HUDEP-2 (cell line): ENCODE measurements around the gene SPATA2L.

Experiments used
- DNase-seq, 76 experiments: peaks; one replicate each; lab custom pipeline; 2025; ENCODE audit not compliant: unreplicated experiment in 76 of 76; lab: John Stamatoyannopoulos, UW

Gene SPATA2L

GRCh38 chr16:89701425-89702406 is at the start of gene SPATA2L:
Gene SPATA2L, minus strand, starts transcription at chr16:89701705. Its CDS starts 473 bp downstream, at chr16:89701232.
- peak in 73 of 76 experiments; percentile 64 to 99 (median 93) for DNase-seq

- DNase-seq: peak in 17 of 76 experiments; percentile 5 to 57 (median 27)
Measured at GRCh38 chr16:89749637-89750036, 48.1 kb upstream of the SPATA2L start.

GRCh38 chr16:89748921-89749320 is 47.4 kb upstream of the SPATA2L start:
- no peak for DNase-seq

- peak in 16 of 76 experiments; percentile 8 to 50 (median 31) for DNase-seq
Measured at GRCh38 chr16:89748076-89748475, 46.6 kb upstream of the SPATA2L start.

- DNase-seq: no peak
Measured at GRCh38 chr16:89746043-89746442, 44.5 kb upstream of the SPATA2L start.

- peak in 74 of 76 experiments; percentile 54 to 96 (median 86) for DNase-seq
Measured at GRCh38 chr16:89744813-89745212, 43.3 kb upstream of the SPATA2L start.

GRCh38 chr16:89742948-89743347 is 41.4 kb upstream of the SPATA2L start:
- DNase-seq: no peak

- no peak for DNase-seq
Measured at GRCh38 chr16:89741342-89742014, 40.0 kb upstream of the SPATA2L start.

GRCh38 chr16:89739383-89739782 is 37.9 kb upstream of the SPATA2L start:
- DNase-seq: no peak

- DNase-seq: no peak
Measured at GRCh38 chr16:89738538-89739317, 37.2 kb upstream of the SPATA2L start.

GRCh38 chr16:89738072-89738377 is 36.5 kb upstream of the SPATA2L start:
- DNase-seq: no peak

- no peak for DNase-seq
Measured at GRCh38 chr16:89737341-89738071, 36.0 kb upstream of the SPATA2L start.

- no peak for DNase-seq
Measured at GRCh38 chr16:89736554-89736953, 35.0 kb upstream of the SPATA2L start.

- DNase-seq: no peak
Measured at GRCh38 chr16:89733792-89734191, 32.3 kb upstream of the SPATA2L start.

GRCh38 chr16:89733322-89733721 is 31.8 kb upstream of the SPATA2L start:
- no peak for DNase-seq

- DNase-seq: no peak
Measured at GRCh38 chr16:89732918-89733242, 31.4 kb upstream of the SPATA2L start.

- DNase-seq: no peak
Measured at GRCh38 chr16:89732142-89732917, 30.8 kb upstream of the SPATA2L start.

GRCh38 chr16:89730610-89731234 is 29.2 kb upstream of the SPATA2L start:
- no peak for DNase-seq

- DNase-seq: no peak
Measured at GRCh38 chr16:89729863-89730593, 28.5 kb upstream of the SPATA2L start.
